OCI-LY1 (cell line): ENCODE data around the gene CCNL2.

Source experiments
- CTCF ChIP-seq: fragments of 200-600 bp; sonication (generic), shearing (Covaris generic); IDR thresholded peaks from 2 replicates; pipeline ENCODE4 v1.5.1; 2017; ENCODE audit warnings: mild to moderate bottlenecking, antibody characterized with exemption, low read length, moderate library complexity, mixed read lengths
- EZH2 ChIP-seq: fragments of 200-600 bp; sonication (generic), shearing (Covaris generic); IDR thresholded peaks from 2 replicates; pipeline ENCODE4 v1.8.0; 2017; ENCODE audit warnings: borderline replicate concordance, mixed run types, mild to moderate bottlenecking, antibody characterized with exemption, low read length, moderate library complexity, mixed read lengths

DNA sequence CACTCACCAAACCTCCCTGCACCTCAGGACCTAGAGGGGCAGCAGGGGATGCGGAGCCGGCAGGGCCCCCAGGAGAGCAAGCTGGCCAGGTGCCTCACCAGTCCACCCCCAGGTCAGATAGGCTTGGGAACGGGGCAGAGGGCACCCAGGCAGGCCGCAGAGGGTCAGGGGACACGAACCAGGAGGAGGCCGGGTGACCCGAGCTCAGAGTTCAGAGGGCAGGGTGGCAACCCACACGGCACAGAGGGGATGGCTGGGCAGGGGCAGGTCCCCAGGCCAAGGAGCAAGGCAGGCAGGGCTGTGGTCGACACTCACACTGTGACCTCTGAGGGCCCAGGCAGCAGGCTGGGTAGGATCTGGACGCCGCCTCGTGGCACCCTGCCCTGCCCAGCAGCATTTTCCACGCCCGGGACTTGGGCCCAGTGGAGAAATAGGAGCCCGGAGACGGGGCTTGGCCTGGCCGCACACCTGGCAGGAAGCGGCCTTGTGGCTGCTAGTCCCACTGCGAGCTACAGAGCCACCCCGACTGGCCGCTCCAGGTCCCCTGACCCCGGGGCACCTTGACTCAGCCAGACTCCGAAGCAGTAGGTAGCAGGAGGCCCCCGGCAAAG is 55.2 kb downstream of the CCNL2 start:
- no peak for TF ChIP-seq CTCF
- no peak for TF ChIP-seq EZH2
